ENCODE results near the gene CD300LB. TPM values are rescaled to one million over a fixed set of nuclear protein-coding genes. Genes with fewer than 3 reads are reported as not detected.
"Not testable (repeated sequence)": the region's sequence is repeated elsewhere in the genome, so short reads cannot be mapped to it uniquely, and the experiment has no call there.

Gene CD300LB
- total RNA-seq, 1 donor from 2014 or later: not detected

GRCh38 chr17:74520790-74521480 is 10.3 kb downstream of the CD300LB start:
- peaks cover 19% of the 10 kb centered on the region for H3K36me3 Mint-ChIP-seq (ENCODE audit: unreplicated experiment)
- TF ChIP-seq, protein P1, sequence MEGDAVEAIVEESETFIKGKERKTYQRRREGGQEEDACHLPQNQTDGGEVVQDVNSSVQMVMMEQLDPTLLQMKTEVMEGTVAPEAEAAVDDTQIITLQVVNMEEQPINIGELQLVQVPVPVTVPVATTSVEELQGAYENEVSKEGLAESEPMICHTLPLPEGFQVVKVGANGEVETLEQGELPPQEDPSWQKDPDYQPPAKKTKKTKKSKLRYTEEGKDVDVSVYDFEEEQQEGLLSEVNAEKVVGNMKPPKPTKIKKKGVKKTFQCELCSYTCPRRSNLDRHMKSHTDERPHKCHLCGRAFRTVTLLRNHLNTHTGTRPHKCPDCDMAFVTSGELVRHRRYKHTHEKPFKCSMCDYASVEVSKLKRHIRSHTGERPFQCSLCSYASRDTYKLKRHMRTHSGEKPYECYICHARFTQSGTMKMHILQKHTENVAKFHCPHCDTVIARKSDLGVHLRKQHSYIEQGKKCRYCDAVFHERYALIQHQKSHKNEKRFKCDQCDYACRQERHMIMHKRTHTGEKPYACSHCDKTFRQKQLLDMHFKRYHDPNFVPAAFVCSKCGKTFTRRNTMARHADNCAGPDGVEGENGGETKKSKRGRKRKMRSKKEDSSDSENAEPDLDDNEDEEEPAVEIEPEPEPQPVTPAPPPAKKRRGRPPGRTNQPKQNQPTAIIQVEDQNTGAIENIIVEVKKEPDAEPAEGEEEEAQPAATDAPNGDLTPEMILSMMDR (IDR thresholded peaks at IDR 0.05; ENCODE audit: partially characterized antibody, unreplicated experiment): no peak
- H3K9me3 Mint-ChIP-seq (ENCODE audit: unreplicated experiment): peaks cover 10% of the 10 kb centered on the region
- no peaks in the 10 kb centered on the region for H3K4me1 Mint-ChIP-seq (ENCODE audit: low read depth, unreplicated experiment)
- H3K4me3 Mint-ChIP-seq (ENCODE audit: unreplicated experiment): no peak overlapping the region
- peaks cover 9% of the 10 kb centered on the region for H3K27me3 Mint-ChIP-seq (ENCODE audit: unreplicated experiment)
- DNase-seq: no peak
- no peak overlapping the region for H3K27ac Mint-ChIP-seq (ENCODE audit: unreplicated experiment)

DNA sequence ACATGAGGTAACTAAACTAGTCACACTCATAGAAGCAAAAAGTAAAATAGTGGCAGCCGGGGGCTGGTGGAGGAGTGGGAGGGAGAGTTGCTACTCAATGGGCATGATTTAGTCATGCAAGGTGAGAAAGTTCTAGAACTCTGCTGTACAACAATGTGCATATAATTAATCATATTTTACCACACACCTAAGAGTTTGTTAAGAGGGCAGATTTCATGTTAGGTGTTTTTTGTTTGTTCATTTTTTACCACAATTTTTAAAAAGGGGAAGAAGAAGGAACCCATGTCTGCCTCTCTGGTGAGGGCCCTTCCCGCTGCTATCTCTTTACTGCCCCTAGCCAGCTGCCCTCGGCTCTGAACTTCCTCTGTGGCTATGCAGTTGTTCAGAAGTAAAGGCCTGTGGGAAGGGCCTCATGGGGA is 11.2 kb downstream of the CD300LB start:
- Mint-ChIP-seq H3K27me3 (ENCODE audit: unreplicated experiment) (peaks cover 4% of the 10 kb centered on the region), H3K9me3 (ENCODE audit: unreplicated experiment) (peaks cover 6% of the 10 kb centered on the region), H3K4me1 (ENCODE audit: low read depth, unreplicated experiment) (no peaks in the 10 kb centered on the region), H3K27ac (ENCODE audit: unreplicated experiment) (no peak overlapping the region), H3K36me3 (ENCODE audit: unreplicated experiment) (peaks cover 15% of the 10 kb centered on the region), H3K4me3 (ENCODE audit: unreplicated experiment) (no peak overlapping the region)
- TF ChIP-seq, protein P1 (IDR thresholded peaks at IDR 0.05; ENCODE audit: partially characterized antibody, unreplicated experiment): no peak
- DNase-seq: no peak

DNA sequence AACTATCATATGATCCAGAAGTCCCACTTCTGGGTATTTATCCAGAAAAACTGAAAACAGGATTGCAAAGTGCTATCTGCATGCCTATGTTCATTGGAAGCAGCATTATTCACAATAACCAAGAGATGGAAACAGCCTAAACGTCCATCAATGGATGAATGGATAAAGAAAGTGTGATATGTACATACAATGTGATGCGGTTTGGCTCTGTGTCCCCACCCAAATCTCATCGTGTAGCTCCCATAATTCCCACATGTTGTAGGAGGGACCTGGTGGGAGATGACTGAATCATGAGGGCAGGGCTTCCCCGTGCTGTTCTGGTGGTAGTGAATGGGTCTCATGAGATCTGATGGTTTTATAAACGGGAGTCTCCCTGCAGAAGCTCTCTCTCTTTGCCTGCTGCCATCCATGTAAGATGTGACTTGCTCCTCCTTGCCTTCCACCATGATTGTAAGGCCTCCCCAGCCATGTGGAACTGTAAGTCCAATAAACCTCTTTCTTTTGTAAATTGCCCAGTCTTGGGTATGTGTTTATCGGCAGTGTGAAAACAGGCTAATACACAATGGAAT is 12.8 kb downstream of the CD300LB start:
- not testable (repeated sequence) for DNase-seq; H3K4me1 Mint-ChIP-seq (ENCODE audit: low read depth, unreplicated experiment)

DNA sequence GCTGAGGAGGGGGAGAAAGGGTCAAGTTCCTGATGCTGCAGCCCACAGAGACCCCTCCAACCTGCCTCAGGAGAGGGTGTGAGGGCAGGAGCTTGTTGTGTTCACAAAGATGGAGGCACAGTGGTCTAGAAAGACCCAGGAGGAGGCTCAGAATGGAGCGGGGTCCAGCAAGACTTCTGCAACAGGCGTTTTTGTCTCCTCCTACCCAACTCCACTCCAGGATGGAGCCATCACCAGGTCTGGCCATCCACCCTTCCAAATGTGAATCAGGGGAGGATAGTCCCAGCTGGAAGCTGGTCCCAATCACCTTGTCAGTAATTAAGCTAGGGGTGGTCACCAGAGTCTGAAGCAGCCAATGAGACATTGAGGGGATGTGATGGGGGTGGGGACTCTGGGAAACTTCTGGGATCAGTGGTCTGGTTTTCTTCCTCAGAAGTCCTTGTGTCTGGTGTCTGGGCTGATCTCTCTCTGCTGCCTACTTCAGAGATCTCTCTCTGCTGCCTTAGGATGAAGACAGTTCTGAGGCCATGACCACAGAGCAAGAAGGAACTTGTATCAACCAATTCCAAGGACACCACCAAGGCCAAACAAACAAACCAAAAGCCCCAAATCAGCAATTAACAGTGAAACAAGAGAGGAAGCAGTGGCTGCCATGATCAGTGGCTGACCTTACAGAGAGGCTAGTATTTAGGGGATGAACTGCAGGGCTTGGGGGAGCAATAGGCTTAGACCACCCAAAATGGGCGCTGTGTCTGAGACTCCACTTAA is 14.5 kb downstream of the CD300LB start:
- Mint-ChIP-seq H3K9me3 (ENCODE audit: unreplicated experiment) (peaks cover 18% of the 10 kb centered on the region), H3K4me3 (ENCODE audit: unreplicated experiment) (no peak overlapping the region), H3K27me3 (ENCODE audit: unreplicated experiment) (peaks cover 12% of the 10 kb centered on the region), H3K4me1 (ENCODE audit: low read depth, unreplicated experiment) (peaks cover 8% of the 10 kb centered on the region), H3K36me3 (ENCODE audit: unreplicated experiment) (peaks cover 27% of the 10 kb centered on the region), H3K27ac (ENCODE audit: unreplicated experiment) (no peak overlapping the region)
- TF ChIP-seq, protein P1 (IDR thresholded peaks at IDR 0.05; ENCODE audit: partially characterized antibody, unreplicated experiment): no peak
- no peak for DNase-seq

More for the DNA sequence above, 12.8 kb downstream of the CD300LB start:
- not testable (repeated sequence) for H3K4me3 Mint-ChIP-seq (ENCODE audit: unreplicated experiment); H3K27ac Mint-ChIP-seq (ENCODE audit: unreplicated experiment)
- Mint-ChIP-seq H3K9me3 (ENCODE audit: unreplicated experiment) (peaks cover 18% of the 10 kb centered on the region), H3K36me3 (ENCODE audit: unreplicated experiment) (peaks cover 27% of the 10 kb centered on the region), H3K27me3 (ENCODE audit: unreplicated experiment) (peaks cover 13% of the 10 kb centered on the region)

DNA sequence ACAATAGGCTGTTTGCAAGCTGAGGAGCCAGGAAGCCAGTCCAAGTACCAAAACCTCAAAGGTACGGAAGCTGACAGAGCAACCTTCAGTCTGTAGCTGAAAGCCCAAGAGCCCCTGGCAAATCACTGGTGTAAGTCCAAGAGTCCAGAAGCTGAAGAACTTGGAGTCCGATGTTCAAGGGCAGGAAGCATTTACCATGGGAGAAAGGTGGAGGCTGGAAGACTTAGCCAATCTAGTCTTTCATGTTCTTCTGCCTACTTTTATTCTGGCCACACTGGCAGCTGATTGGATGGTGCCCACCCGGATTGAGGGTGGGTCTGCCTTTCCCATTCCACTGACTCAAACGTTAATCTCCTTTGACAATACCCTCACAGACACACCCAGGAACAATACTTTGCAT is 15.3 kb downstream of the CD300LB start:
- Mint-ChIP-seq H3K36me3 (ENCODE audit: unreplicated experiment) (peaks cover 25% of the 10 kb centered on the region), H3K27me3 (ENCODE audit: unreplicated experiment) (peaks cover 12% of the 10 kb centered on the region), H3K27ac (ENCODE audit: unreplicated experiment) (no peak overlapping the region), H3K9me3 (ENCODE audit: unreplicated experiment) (peaks cover 18% of the 10 kb centered on the region), H3K4me1 (ENCODE audit: low read depth, unreplicated experiment) (peaks cover 8% of the 10 kb centered on the region), H3K4me3 (ENCODE audit: unreplicated experiment) (no peak overlapping the region)
- no peak for DNase-seq
- TF ChIP-seq, protein P1 (IDR thresholded peaks at IDR 0.05; ENCODE audit: partially characterized antibody, unreplicated experiment): no peak

All from glutamatergic neuron (in vitro differentiated cells).